COLO668 (cell line): ENCODE results near the gene ZDHHC11B.
"Not testable (repeated sequence)": the region's sequence is repeated elsewhere in the genome, so short reads cannot be mapped to it uniquely, and the experiment has no call there.

ENCODE experiments used
- DNase-seq: peaks from one replicate; lab custom pipeline; 2025; ENCODE audit not compliant: unreplicated experiment; lab: John Stamatoyannopoulos, UW

The ZDHHC11B gene

DNA sequence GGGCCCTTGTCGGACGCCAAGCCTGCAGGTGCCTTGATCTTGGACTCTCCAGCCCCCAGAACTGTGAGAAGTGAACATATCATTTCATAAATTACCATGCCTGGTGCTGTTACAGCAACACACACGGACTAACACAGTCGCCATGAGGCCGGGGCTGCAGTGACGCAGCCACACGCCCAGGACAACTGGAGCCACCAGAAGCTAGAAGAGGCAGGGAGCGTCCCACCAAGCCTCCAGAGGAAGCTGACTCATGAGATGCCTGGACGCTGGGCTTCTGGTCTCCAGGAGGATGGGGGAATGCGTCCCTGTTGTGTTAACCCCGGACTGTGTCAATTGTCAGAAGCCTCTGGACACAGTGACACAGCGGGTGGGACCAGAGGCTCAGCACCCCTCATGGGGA, 97.6 kb downstream of the ZDHHC11B start:
- not testable (repeated sequence) for DNase-seq

DNA sequence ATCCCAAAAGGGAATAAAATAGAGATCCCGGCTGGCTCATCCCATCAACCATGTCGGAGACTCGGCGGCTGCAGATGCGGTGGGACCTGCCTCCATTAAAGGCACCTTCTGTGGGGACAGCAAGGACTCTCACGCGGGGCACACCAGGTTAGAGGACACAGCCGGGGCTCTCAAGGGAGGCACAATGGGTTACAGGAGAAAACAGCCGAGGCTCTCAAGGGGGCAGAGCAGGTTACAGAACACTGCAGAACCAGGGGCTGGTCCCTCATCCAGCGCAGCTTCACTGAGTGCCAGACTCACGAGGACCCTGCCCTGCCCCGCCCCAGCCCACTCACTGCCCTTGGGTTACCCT, 98.4 kb downstream of the ZDHHC11B start:
- not testable (repeated sequence) for DNase-seq

DNA sequence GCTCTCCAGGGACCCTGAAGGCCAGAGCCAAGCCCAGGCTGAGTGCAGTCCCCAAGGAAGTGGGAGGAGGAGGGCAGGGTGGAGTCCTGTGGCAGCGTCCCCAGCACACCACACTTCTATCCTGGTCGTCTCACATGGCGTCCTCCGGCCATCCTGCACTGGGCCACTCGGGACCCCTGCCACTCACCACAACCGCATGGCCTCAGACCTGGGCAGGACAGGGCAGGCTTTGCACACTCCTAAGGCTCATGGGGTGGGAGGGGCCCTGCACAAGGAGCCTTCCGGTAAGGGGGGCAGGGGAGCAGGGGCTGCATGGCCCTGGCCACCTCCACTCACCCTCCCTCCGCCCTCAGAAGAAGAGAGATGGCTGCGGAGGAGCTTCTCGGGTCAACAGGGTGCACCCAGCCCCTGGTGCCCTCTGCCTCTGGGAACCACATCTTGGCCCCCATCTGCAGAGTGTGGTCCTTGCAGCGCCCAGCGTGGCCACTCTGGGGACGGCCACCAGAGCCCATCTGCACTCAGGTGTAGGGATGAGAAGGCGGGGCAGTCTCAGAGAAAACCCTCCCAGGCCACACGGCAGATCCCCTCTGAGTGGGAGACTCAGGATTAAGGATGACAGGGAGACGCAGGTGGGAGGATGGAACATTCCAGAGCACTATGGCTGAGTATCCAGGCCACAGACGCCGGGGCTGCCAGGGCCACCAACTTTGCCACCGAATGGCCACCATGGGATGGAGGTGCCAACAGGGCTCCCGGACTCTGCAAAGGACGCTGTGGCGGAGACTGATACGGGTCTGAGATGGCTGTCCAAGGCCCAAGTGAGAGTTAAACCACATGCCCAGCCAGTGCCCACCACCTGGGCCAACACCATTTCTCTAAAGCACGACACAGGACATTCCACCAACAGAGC, 99.0 kb downstream of the ZDHHC11B start:
- no peak for DNase-seq

- no peak for DNase-seq
These were observed 99.7 kb downstream of the ZDHHC11B start for GRCh38 chr5:684751-685216.

- DNase-seq = no peak
These were observed 100.7 kb downstream of the ZDHHC11B start for GRCh38 chr5:683551-684481.

DNA sequence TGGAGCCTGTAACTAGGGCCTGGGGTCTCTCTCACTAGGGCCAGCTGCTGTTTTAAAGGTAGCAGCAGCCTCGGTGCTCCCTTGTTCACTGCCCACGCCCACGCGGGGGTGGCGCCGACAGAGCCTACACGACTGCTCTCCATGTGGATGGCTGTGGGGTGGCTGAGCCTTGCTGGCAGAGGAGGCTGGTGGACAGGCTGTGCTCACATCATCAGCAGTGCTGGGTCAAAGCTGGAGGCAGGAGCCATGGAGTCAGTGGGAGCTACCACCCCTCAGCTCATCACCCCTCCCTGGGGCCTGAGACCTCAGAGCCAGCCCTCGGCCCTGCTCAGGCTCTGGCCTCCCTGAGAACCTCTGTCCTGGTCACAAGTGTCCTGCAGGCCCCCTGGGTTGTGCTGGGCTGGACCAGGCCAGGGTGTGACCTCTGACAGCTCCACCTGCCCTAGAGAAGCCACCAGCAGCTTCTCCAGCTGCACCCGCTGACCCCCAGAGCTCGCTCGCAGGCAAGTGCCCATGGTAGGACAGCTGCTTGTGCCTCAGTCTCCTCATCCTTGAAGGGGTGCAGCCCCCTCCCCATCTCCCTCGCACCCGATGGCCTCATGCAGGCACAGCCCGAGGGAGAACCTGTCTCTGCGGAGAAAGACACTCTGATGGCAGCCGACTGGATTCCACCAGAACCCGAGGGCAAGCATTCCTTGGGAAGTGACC, 101.7 kb downstream of the ZDHHC11B start:
- not testable (repeated sequence) for DNase-seq

GRCh38 chr5:682216-682615, 102.3 kb downstream of the ZDHHC11B start:
- not testable (repeated sequence) for DNase-seq

- not testable (repeated sequence) for DNase-seq
These were observed 103.0 kb downstream of the ZDHHC11B start for GRCh38 chr5:681317-682191.

DNA sequence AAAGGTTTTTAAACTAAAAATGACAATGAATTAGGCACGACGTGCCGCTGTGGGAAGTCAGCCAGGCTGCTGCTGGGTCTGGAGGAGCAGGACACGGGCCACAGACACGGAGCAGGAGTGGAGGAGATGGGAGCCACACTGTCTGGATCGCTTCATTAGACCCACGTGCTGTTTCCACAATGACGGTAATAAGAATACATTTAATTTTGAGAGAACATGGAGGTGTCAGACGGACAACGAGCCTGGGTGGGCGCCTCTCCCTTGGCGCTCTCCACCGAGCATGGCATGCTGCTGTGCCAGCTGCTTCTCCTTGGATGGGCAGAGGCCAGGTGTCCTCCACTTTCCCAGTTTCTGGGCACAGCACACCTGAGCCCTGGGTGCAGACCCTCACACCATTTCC, 103.7 kb downstream of the ZDHHC11B start:
- DNase-seq = not testable (repeated sequence)

- DNase-seq = not testable (repeated sequence)
These were observed 104.3 kb downstream of the ZDHHC11B start for GRCh38 chr5:680118-680795.

DNA sequence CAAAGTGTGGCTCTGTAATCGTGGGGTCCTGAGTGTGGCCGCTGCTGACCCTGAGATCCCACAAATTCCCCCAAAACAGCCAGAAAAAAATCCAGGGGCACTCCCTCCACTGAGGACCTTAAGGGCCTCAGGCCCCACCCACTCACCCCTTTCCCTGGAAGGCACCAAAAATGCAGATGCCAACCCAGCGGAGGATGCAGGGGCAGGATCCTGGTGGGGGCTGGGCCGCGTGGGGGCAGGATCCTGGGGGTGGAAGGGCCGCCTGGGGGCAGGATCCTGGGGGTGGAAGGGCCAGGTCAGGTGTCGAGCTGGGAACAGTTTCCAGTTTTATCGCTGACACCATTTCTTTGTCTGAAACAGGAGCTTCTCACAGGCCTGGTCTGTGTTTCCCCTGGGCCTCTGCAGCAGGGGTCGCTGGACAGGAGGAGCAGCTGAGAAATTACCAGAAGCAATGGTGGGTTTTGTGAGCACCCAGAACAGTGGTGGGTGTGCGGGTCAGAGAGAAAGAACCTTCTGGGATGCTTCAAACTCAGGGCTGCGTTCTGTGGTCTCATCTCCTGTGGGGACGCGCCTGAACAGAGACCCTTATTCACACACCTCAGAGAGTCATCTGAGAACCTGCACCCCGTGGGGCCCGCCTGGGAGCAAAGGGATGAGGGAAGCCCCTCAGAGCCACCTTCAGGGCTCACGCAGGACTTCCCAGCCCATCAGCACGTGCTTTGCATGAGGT, 105.2 kb downstream of the ZDHHC11B start:
- not testable (repeated sequence) for DNase-seq

DNA sequence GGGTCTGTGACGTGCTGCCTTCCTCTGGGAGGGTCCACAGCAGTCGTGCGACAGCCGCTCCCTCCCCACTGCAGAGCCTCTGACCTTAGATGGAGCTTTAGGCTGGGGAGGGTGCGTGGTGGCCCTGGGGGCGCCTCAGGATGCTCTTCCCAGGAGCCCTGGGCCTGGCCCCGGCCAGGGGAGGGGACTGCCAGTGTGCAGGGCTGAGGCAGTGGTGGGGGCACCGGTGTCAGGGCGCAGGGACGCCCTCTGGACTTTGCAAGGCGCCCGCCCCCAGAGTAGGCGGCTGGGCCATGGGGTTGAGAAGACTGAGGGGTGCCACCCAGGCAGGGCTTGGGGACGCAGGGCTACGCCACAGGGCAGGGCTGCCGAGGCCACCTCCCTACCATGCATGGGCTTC, 106.0 kb downstream of the ZDHHC11B start:
- not testable (repeated sequence) for DNase-seq

- no peak for DNase-seq
These were observed 107.1 kb downstream of the ZDHHC11B start for GRCh38 chr5:677131-678101.

DNA sequence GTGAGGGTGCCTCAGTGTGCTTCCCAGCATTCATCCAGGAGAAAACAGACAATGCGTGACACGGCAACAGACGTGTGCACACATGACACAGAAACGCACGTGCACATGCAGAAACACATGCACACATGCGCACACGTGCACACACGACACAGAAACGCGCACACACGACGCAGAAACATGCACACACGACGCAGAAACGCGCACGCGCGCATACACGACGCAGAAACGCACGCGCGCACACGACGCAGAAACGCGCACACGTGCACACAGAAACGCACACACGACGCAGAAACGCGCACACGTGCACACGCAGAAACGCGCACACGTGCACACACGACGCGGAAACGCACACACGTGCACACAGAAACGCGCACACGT, 107.8 kb downstream of the ZDHHC11B start:
- no peak for DNase-seq

- no peak for DNase-seq
These were observed 108.4 kb downstream of the ZDHHC11B start for GRCh38 chr5:675871-676698.

GRCh38 chr5:675111-675870, 109.2 kb downstream of the ZDHHC11B start:
- no peak for DNase-seq
